K562 (cell line): ENCODE results near the gene SLC38A2.

Experiments
- CBX2 ChIP-seq: fragments of 200-600 bp; sonication (generic); IDR thresholded peaks from one replicate; pipeline ENCODE4 v1.6.1; 2012; ENCODE audit warnings: mild to moderate bottlenecking, low read length, inconsistent platforms; ENCODE audit not compliant: insufficient read depth, poor library complexity, severe bottlenecking
- FUS ChIP-seq: fragments of 200-400 bp; formaldehyde crosslinking; optimal IDR thresholded peaks from 2 replicates; pipeline ENCODE3; 2017; ENCODE audit warnings: low read depth, low read length
- JUN ChIP-seq, 2 experiments: sonication (generic) in 1 of 2; formaldehyde crosslinking in 1 of 2; IDR thresholded peaks; 2 replicates each; pipeline versions ENCODE4 v1.6.1 to v1.8.0; 2012 to 2022; ENCODE audit warnings: borderline replicate concordance in 2 of 2, mild to moderate bottlenecking in 2 of 2, improper control_type of control experiment in 1 of 2, low read depth in 1 of 2, low read length in 1 of 2, missing genetic modification reagents in 1 of 2
- NFYB ChIP-seq: IDR thresholded peaks from 2 replicates; pipeline ENCODE4 v1.6.1; 2011; ENCODE audit warnings: mild to moderate bottlenecking, moderate library complexity; ENCODE audit not compliant: insufficient read length; ENCODE audit errors: extremely low read depth
- NR1H2 ChIP-seq: sonication (generic); formaldehyde crosslinking; IDR thresholded peaks from 2 replicates; pipeline ENCODE4 v1.4.0; 2020; ENCODE audit warnings: mild to moderate bottlenecking, missing genetic modification reagents
- SIN3A ChIP-seq, 2 experiments: fragments of 150-350 bp in 1 of 2; IDR thresholded peaks; 2 replicates each; pipeline ENCODE4 v1.6.1; 2011 to 2016; ENCODE audit warnings: borderline replicate concordance in 2 of 2, low read depth in 2 of 2, low read length in 2 of 2, mild to moderate bottlenecking in 2 of 2, moderate library complexity in 2 of 2; ENCODE audit not compliant: control insufficient read depth in 1 of 2
- SLC30A9 ChIP-seq: fragments of 250-450 bp; sonication (Bioruptor Pico); IDR thresholded peaks from 2 replicates; pipeline ENCODE4 v1.8.0; 2022; ENCODE audit warnings: mild to moderate bottlenecking, moderate library complexity
- TARDBP ChIP-seq: fragments of 450-650 bp; IDR thresholded peaks from 2 replicates; pipeline ENCODE4 v1.6.1; 2016
- TF ChIP-seq, protein P1 (sequence below): fragments of 450-650 bp; IDR thresholded peaks from 2 replicates; pipeline ENCODE4 v1.6.1; 2016; ENCODE audit warnings: borderline replicate concordance
- TF ChIP-seq, protein P2 (sequence below), 3 experiments: IDR thresholded peaks in 2 of 3; conservative IDR thresholded peaks in 1 of 3; 2 replicates each; pipeline ENCODE4 v1.5.1; 2011 to 2012; ENCODE audit warnings: low read length in 3 of 3, mild to moderate bottlenecking in 3 of 3, control low read depth in 2 of 3, improper control_type of control experiment in 1 of 3, inconsistent platforms in 1 of 3, low read depth in 1 of 3, mixed read lengths in 1 of 3, moderate library complexity in 1 of 3; ENCODE audit not compliant: insufficient read depth in 2 of 3
- TF ChIP-seq, protein P3 (sequence below): sonication (generic); formaldehyde crosslinking; IDR thresholded peaks from 2 replicates; pipeline ENCODE4 v1.8.0; 2022; ENCODE audit warnings: mild to moderate bottlenecking, low read depth, missing genetic modification reagents

DNA sequence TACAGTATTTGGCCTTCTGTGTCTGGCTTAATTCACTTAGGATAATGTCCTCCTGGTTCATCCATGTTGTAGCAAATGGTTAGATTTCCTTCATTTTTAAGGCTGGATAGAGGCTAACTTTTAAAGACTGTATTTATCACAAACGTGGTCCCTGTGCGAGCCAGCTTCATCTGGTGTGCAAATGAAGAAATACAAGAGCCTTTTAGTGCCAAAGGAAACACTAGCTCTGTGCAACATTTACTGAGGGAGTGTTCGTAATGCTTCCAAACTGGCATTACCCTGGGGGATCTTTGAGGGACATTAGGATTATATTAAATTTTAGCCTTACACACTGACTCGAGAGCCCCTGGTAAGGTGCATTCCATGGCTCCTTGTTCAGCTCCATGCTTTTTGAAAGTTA lies 43.0 kb upstream of the SLC38A2 start:
- TF ChIP-seq JUN (IDR thresholded peaks at IDR 0.05; ENCODE audit: borderline replicate concordance, low read depth, low read length) (no peak), JUN (CRISPR knock-in tag; IDR thresholded peaks at IDR 0.05; ENCODE audit: borderline replicate concordance) (no peak), NR1H2 (CRISPR knock-in tag) (no peak), TARDBP (no peak), SLC30A9 (CRISPR knock-in tag) (no peak), FUS (no peak), SIN3A (IDR thresholded peaks at IDR 0.05; ENCODE audit: borderline replicate concordance in 2 of 2, control insufficient read depth in 1 of 2, low read depth in 2 of 2, low read length in 2 of 2) (no peak), CBX2 (no peak), NFYB (no peak)
- TF ChIP-seq, protein P1, sequence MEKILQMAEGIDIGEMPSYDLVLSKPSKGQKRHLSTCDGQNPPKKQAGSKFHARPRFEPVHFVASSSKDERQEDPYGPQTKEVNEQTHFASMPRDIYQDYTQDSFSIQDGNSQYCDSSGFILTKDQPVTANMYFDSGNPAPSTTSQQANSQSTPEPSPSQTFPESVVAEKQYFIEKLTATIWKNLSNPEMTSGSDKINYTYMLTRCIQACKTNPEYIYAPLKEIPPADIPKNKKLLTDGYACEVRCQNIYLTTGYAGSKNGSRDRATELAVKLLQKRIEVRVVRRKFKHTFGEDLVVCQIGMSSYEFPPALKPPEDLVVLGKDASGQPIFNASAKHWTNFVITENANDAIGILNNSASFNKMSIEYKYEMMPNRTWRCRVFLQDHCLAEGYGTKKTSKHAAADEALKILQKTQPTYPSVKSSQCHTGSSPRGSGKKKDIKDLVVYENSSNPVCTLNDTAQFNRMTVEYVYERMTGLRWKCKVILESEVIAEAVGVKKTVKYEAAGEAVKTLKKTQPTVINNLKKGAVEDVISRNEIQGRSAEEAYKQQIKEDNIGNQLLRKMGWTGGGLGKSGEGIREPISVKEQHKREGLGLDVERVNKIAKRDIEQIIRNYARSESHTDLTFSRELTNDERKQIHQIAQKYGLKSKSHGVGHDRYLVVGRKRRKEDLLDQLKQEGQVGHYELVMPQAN: no peak
- TF ChIP-seq, protein P2, sequence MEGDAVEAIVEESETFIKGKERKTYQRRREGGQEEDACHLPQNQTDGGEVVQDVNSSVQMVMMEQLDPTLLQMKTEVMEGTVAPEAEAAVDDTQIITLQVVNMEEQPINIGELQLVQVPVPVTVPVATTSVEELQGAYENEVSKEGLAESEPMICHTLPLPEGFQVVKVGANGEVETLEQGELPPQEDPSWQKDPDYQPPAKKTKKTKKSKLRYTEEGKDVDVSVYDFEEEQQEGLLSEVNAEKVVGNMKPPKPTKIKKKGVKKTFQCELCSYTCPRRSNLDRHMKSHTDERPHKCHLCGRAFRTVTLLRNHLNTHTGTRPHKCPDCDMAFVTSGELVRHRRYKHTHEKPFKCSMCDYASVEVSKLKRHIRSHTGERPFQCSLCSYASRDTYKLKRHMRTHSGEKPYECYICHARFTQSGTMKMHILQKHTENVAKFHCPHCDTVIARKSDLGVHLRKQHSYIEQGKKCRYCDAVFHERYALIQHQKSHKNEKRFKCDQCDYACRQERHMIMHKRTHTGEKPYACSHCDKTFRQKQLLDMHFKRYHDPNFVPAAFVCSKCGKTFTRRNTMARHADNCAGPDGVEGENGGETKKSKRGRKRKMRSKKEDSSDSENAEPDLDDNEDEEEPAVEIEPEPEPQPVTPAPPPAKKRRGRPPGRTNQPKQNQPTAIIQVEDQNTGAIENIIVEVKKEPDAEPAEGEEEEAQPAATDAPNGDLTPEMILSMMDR (IDR thresholded peaks at IDR 0.05 in 2 of 3, conservative IDR thresholded peaks at IDR 0.05 in 1 of 3; ENCODE audit: insufficient read depth in 2 of 3, low read depth in 1 of 3, low read length in 3 of 3): no peak
- TF ChIP-seq, protein P3, sequence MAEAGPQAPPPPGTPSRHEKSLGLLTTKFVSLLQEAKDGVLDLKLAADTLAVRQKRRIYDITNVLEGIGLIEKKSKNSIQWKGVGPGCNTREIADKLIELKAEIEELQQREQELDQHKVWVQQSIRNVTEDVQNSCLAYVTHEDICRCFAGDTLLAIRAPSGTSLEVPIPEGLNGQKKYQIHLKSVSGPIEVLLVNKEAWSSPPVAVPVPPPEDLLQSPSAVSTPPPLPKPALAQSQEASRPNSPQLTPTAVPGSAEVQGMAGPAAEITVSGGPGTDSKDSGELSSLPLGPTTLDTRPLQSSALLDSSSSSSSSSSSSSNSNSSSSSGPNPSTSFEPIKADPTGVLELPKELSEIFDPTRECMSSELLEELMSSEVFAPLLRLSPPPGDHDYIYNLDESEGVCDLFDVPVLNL (CRISPR knock-in tag): no peak
